ENCODE results near the gene ZFC3H1.

DNA sequence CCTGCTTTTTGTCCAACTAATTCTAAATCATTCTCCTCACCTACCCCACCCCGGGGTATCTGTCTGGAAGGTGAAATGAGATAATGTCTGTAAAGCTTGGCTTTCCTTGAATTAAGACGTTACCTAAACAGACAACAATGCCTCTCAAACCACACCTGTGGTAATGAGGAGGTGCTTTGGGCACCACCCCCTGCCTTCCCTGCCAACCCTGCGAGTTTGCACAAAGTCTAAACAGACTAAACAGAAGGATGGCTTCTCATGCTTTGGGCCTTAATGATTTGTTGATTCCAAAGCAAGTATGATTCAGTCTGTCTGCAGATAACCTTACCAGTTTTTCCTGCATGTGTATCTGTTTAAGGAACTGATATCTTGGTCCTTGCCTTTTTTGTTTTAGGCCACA is 82.4 kb downstream of the ZFC3H1 start:
- TF ChIP-seq POLR2A (IDR thresholded peaks at IDR 0.05), result no peak
- TF ChIP-seq, protein P1, sequence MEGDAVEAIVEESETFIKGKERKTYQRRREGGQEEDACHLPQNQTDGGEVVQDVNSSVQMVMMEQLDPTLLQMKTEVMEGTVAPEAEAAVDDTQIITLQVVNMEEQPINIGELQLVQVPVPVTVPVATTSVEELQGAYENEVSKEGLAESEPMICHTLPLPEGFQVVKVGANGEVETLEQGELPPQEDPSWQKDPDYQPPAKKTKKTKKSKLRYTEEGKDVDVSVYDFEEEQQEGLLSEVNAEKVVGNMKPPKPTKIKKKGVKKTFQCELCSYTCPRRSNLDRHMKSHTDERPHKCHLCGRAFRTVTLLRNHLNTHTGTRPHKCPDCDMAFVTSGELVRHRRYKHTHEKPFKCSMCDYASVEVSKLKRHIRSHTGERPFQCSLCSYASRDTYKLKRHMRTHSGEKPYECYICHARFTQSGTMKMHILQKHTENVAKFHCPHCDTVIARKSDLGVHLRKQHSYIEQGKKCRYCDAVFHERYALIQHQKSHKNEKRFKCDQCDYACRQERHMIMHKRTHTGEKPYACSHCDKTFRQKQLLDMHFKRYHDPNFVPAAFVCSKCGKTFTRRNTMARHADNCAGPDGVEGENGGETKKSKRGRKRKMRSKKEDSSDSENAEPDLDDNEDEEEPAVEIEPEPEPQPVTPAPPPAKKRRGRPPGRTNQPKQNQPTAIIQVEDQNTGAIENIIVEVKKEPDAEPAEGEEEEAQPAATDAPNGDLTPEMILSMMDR (IDR thresholded peaks at IDR 0.05), result no peak

Measured in lower leg skin (tissue), 3 donors.